Measurements from ENCODE around the gene C10orf95.

The C10orf95 gene

DNA sequence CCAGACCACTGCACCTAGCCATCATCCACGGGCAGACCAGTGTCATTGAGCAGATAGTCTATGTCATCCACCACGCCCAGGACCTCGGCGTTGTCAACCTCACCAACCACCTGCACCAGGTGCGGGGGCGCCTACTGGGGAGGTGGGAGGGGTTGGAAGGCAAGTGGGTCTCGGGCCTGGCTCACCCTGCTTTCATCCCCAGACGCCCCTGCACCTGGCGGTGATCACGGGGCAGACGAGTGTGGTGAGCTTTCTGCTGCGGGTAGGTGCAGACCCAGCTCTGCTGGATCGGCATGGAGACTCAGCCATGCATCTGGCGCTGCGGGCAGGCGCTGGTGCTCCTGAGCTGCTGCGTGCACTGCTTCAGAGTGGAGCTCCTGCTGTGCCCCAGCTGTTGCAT lies 51.3 kb downstream of the C10orf95 start:
- no peak for DNase-seq

Measured in 8988T (cell line).